22Rv1 (cell line): Measurements from ENCODE around the gene ZNF311.
A peak's percentile ranks its signal among the peaks of the same experiment; 100 is the strongest.

Experiments used
- H3K27ac ChIP-seq: fragments of 450-650 bp; 2 replicates; pipeline ENCODE4 v1.5.1; 2017
- CTCF ChIP-seq: fragments of 450-650 bp; IDR thresholded peaks from 2 replicates; pipeline ENCODE4 v1.5.1; 2017; ENCODE audit warnings: mild to moderate bottlenecking
- ZFX ChIP-seq: fragments of 450-650 bp; IDR thresholded peaks from 2 replicates; pipeline ENCODE4 v1.6.1; 2017; ENCODE audit warnings: antibody characterized with exemption, borderline replicate concordance

The ZNF311 gene

GRCh38 chr6:29005183-29005885 lies at the start of gene ZNF311:
ZNF311 (minus strand) TSS chr6:29005315; CDS start chr6:29003954, 1,361 bp downstream.
- no peak for TF ChIP-seq CTCF
- TF ChIP-seq ZFX: no peak
- peak within 1 kb of the TSS; percentile 47 for H3K27ac ChIP-seq

- TF ChIP-seq ZFX: no peak
- no peak for TF ChIP-seq CTCF
- H3K27ac ChIP-seq: no peak overlapping the region
Measured at GRCh38 chr6:29051680-29052079, 46.6 kb upstream of the ZNF311 start.

- TF ChIP-seq ZFX (no peak), CTCF (no peak)
Measured at GRCh38 chr6:29045075-29045474, 40.0 kb upstream of the ZNF311 start, which contains the start of gene OR2W1. OR2W1 (minus strand) TSS chr6:29045175; CDS start chr6:29045175, 0 bp downstream.

GRCh38 chr6:29035951-29036350 lies 30.8 kb upstream of the ZNF311 start:
- H3K27ac ChIP-seq: no peak overlapping the region
- TF ChIP-seq ZFX (no peak), CTCF (no peak)

More at GRCh38 chr6:29045075-29045474, 40.0 kb upstream of the ZNF311 start, which contains the start of gene OR2W1:
- H3K27ac ChIP-seq: no peak within 1 kb of the TSS

GRCh38 chr6:29028821-29029220 lies 23.7 kb upstream of the ZNF311 start:
- no peak overlapping the region for H3K27ac ChIP-seq
- TF ChIP-seq CTCF (no peak), ZFX (no peak)

GRCh38 chr6:29025927-29026585 lies 20.9 kb upstream of the ZNF311 start:
- no peak overlapping the region for H3K27ac ChIP-seq
- no peak for TF ChIP-seq ZFX
- no peak for TF ChIP-seq CTCF

- no peak overlapping the region for H3K27ac ChIP-seq
- TF ChIP-seq CTCF (no peak), ZFX (no peak)
Measured at GRCh38 chr6:29021434-29021833, 16.3 kb upstream of the ZNF311 start.
